PFSK-1 (cell line): ENCODE measurements around the gene NPM3.

Experiments
- POLR2AphosphoS5 ChIP-seq: IDR thresholded peaks from 2 replicates; pipeline ENCODE4 v1.6.1; 2012; ENCODE audit warnings: low read depth, mild to moderate bottlenecking, control low read depth, low read length, moderate library complexity
- TAF1 ChIP-seq: IDR thresholded peaks from 2 replicates; pipeline ENCODE4 v1.6.1; 2012; ENCODE audit warnings: low read length, control low read depth, borderline replicate concordance; ENCODE audit not compliant: insufficient read depth

DNA sequence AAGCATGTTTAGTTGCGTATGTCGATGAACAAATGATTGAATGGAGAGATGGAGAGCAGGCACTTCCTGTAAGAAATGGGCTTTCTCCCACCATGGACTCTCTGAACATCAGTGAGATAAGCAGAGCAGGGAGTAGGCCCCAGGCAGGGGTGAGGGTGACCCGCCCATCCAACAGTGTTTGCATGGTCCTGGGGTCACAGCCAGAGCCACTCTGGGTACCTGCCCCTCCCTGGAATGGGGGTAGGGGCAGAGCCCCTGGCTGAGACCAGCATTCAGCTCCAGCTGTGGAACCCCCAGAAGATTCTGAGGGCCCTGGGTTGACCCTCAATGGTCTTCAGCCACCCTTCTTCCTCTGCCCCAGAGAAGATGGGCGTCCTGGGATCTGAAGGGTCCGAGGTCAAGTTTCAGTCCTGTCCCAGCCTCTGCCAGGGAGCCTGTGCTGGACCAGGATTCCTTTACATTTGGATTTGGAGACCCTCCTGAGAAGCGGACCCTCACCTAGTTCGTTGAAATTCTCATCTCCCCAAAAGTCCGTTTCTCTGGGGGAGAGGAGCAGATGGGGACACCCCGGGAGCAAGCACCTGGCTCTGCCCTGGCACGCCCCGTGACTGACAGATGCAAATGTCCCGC, 5.0 kb downstream of the NPM3 start:
- TF ChIP-seq POLR2AphosphoS5 (no peak), TAF1 (no peak)
